AG04449 (cell line): ENCODE data around the gene TLR2.

Source experiments
- CTCF ChIA-PET: fragments of 350-600 bp; formaldehyde crosslinking; extraction: SDS; loops from one replicate; lab custom pipeline; 2021; ENCODE audit warnings: antibody characterized with exemption; lab: Yijun Ruan, JAX
- POLR2A ChIA-PET: fragments of 400-600, 350-600 bp; formaldehyde crosslinking; extraction: SDS; loops from one replicate; lab custom pipeline; 2020; ENCODE audit warnings: antibody characterized with exemption, inconsistent platforms; lab: Yijun Ruan, JAX
- DNase-seq: peaks from one replicate; pipeline ENCODE4 v3.0.0-alpha.2; 2010; ENCODE audit warnings: low read depth, low spot score
- H3K4me3 ChIP-seq: 2 replicates; pipeline ENCODE4 v1.5.1; 2011; ENCODE audit warnings: low read depth, mild to moderate bottlenecking, control low read depth, low read length
- TF ChIP-seq, protein P1 (sequence below): IDR thresholded peaks from one replicate; pipeline ENCODE4 v1.5.1; 2011; ENCODE audit warnings: mild to moderate bottlenecking, moderate library complexity, low read length, control low read depth, inconsistent platforms; ENCODE audit not compliant: insufficient read depth; ENCODE audit errors: missing control alignments

TLR2 gene

DNA sequence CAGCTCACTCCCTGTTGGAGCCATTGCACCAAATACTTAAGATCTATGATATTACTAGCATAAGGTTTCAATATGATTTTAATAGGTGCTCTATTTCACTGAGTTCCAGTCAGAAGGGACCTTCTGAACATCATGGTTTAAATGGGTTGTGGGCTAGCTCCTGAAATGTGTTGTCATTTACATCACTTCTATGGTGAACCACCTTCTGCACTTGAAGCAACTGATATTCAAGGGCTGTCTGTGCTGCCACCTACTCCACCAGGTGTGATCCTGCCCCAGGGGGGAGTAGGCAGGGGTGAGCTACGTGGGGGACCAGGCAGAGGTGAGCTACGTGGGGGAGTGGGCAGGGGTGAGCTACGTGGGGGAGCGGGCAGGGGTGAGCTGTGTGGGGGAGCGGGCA is 40.5 kb downstream of the TLR2 start:
- ChIA-PET CTCF (no interaction called here), POLR2A (no interaction called here)
- no peak overlapping the region for H3K4me3 ChIP-seq
- no peak for DNase-seq
- TF ChIP-seq, protein P1, sequence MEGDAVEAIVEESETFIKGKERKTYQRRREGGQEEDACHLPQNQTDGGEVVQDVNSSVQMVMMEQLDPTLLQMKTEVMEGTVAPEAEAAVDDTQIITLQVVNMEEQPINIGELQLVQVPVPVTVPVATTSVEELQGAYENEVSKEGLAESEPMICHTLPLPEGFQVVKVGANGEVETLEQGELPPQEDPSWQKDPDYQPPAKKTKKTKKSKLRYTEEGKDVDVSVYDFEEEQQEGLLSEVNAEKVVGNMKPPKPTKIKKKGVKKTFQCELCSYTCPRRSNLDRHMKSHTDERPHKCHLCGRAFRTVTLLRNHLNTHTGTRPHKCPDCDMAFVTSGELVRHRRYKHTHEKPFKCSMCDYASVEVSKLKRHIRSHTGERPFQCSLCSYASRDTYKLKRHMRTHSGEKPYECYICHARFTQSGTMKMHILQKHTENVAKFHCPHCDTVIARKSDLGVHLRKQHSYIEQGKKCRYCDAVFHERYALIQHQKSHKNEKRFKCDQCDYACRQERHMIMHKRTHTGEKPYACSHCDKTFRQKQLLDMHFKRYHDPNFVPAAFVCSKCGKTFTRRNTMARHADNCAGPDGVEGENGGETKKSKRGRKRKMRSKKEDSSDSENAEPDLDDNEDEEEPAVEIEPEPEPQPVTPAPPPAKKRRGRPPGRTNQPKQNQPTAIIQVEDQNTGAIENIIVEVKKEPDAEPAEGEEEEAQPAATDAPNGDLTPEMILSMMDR = no peak

DNA sequence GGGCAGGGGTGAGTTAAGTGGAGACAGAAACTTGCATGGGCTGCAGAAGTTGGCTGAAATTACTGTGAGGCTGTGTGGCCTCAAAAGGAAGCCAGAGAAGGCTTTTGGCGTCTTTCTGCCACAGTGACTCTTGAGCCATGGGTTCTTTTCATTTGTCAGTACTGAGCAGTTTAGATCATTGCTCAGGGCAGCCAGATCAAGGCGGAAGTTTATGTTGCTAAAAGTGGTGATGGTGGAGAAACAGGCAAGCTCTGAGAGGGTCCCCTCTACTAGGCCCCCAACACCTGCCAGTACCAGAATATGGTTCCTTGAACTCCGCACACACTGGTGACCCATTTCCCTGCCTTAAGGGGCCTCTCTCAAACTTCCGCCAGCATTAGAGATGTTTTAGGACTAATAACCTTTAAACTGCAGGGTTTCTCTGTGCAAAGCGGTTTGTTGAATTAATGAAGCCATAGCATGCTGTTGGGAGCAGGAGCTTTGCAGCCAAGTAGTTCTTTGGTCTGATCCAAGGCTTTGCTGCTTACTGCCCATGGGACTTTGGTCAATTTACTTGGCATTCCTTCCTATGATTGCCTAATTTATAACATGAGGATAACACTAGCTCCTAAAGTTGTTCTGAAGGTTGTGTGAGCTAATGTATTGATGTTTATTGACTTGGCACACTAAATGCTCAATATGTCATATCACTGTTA is 41.2 kb downstream of the TLR2 start:
- ChIA-PET CTCF (no interaction called here), POLR2A (no interaction called here)
- no peak overlapping the region for H3K4me3 ChIP-seq
- TF ChIP-seq, protein P1 = no peak
- DNase-seq = no peak

DNA sequence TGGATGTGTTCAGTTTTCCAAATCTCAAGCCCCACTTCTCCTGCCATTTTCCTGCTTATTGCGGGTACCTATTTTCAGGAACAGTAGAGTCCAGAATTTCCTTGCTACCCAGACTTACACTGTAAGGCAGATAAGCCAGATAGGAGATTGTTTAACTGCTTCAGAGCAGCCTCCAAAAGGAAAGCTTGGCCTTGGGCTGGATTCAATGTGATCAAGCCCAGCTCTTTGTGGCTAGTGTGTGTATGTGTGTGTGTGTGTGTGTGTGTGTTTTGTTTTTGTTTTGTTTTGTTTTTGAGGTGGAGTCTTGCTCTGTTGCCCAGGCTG is 41.7 kb downstream of the TLR2 start:
- TF ChIP-seq, protein P1 = no peak
- CTCF ChIA-PET = no interaction called here
- DNase-seq = no peak
- POLR2A ChIA-PET = no interaction called here
- H3K4me3 ChIP-seq = no peak overlapping the region

DNA sequence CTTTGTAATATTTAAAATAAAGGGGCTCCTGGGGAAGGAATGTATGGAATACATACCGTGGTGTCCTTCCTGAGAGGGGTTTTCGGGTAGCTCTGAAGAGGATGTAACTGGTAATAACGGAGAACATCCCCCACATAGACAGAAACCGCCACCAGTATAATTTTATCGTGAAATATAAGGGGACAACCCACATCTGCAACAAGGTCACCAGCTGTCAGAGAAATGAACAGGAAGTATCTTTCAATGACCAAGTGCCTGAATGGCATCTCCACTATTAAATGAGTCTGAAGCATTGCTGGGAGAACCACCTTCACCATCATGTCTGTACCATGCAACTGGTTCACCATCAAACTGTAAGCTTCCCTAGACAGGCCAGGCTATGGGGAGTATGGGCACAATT is 44.1 kb downstream of the TLR2 start:
- ChIA-PET POLR2A (no interaction called here), CTCF (no interaction called here)
- DNase-seq = no peak
- H3K4me3 ChIP-seq = no peak overlapping the region
- TF ChIP-seq, protein P1 = no peak

DNA sequence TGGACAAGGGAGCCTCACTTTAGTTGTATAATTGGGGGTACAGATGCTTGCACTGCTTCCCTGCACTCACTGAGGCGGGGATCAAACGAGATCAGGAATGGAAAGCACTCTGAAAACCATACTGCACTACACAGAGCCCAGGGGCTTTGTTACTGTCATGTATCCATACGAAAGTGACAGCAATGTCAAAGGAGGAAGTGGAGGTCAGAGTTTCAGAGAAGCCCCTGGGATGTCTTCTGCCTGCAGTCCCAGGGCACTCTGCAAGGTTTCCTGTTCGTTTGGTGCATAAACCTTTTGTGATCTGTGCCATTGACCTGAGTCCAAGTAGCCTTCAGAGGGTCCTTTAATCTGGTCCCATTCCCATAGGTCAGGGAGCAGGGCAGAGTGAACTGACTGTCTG is 44.6 kb downstream of the TLR2 start:
- TF ChIP-seq, protein P1 = no peak
- ChIA-PET POLR2A (no interaction called here), CTCF (no interaction called here)
- no peak overlapping the region for H3K4me3 ChIP-seq
- no peak for DNase-seq

DNA sequence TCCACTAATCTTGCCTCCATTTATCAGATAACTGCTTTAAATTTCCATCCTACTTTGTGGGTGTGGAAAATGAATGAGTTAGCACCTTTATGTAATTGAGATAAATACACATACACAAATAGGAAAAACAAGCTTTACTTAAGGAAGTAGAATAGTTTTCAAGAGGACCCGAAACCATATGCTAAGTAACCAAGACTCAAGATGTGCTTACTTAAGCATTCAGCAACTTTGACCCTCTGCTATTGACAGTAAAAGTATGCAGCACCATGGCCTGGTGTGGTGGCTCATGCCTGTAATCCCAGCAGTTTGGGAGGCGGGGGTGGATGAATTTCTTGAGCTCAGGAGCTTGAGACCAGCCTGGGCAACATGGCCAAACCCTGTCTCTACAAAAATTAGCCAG is 45.8 kb downstream of the TLR2 start:
- ChIA-PET CTCF (no interaction called here), POLR2A (no interaction called here)
- DNase-seq = no peak
- TF ChIP-seq, protein P1 = no peak
- H3K4me3 ChIP-seq = no peak overlapping the region
